ENCODE data around the gene PLD1.

GRCh38 chr3:171694888-171695287 is 115.4 kb downstream of the PLD1 start:
- TF ChIP-seq POLR2A (IDR thresholded peaks at IDR 0.05; ENCODE audit: low read length) (no peak), GATA1 (IDR thresholded peaks at IDR 0.05; ENCODE audit: low read depth, low read length) (no peak)
